ENCODE measurements around the gene MPIG6B. TPM values are rescaled to one million over a fixed set of nuclear protein-coding genes. Genes with fewer than 3 reads are reported as not detected.

MPIG6B gene
- total RNA-seq, 1 donor from 2014 or later = not detected

- Mint-ChIP-seq H3K9me3 (no peaks in the 10 kb centered on the region), H3K27ac (peak overlapping the region; percentile 75), H3K27me3 (ENCODE audit: insufficient read depth, low read depth) (no peaks in the 10 kb centered on the region), H3K36me3 (peaks cover 21% of the 10 kb centered on the region), H3K4me1 (peaks cover 61% of the 10 kb centered on the region), H3K4me3 (peak overlapping the region; percentile 94)
- H3K79me2 ChIP-seq (ENCODE audit: low read depth) = peaks cover 36% of the 10 kb centered on the region
- peaks cover 75% of the 10 kb centered on the region for H3F3A ChIP-seq (ENCODE audit: low read depth)
- peaks cover 21% of the 10 kb centered on the region for H4K20me1 ChIP-seq (ENCODE audit: low read depth)
- H3K27ac ChIP-seq = no peak overlapping the region
- H3K9ac ChIP-seq = no peak overlapping the region
- H2AFZ ChIP-seq (replicated peaks) = no peak overlapping the region
- TF ChIP-seq EZH2 (IDR thresholded peaks at IDR 0.05) (no peak), EZH2phosphoT487 (IDR thresholded peaks at IDR 0.05) (no peak), CTCF (IDR thresholded peaks at IDR 0.05) (no peak)
- no peaks in the 10 kb centered on the region for H3K27me3 ChIP-seq
- H3K4me2 ChIP-seq = peak overlapping the region; percentile 99
- no peak for DNase-seq (ENCODE audit: low spot score)
- H3K9me3 ChIP-seq (ENCODE audit: low read depth) = no peaks in the 10 kb centered on the region
- peaks cover 5% of the 10 kb centered on the region for H3K36me3 ChIP-seq
- peak overlapping the region; percentile 92 for H3K4me3 ChIP-seq
- peaks cover 33% of the 10 kb centered on the region for H3K4me1 ChIP-seq
Observed at GRCh38 chr6:31734247-31734820, 11.2 kb downstream of the MPIG6B start.

- Mint-ChIP-seq H3K27ac (peak overlapping the region; percentile 100), H3K4me3 (peak overlapping the region; percentile 94), H3K36me3 (peaks cover 21% of the 10 kb centered on the region), H3K9me3 (no peaks in the 10 kb centered on the region), H3K4me1 (peaks cover 66% of the 10 kb centered on the region), H3K27me3 (ENCODE audit: insufficient read depth, low read depth) (peaks cover 2% of the 10 kb centered on the region)
- Histone ChIP-seq H3K4me3 (peak overlapping the region; percentile 92), H3K36me3 (peaks cover 5% of the 10 kb centered on the region), H3K4me1 (peaks cover 34% of the 10 kb centered on the region), H3K27me3 (no peaks in the 10 kb centered on the region), H2AFZ (replicated peaks) (no peak overlapping the region), H3K9ac (peak overlapping the region; percentile 67), H3K27ac (peak overlapping the region; percentile 16), H3K4me2 (peak overlapping the region; percentile 99), H3F3A (ENCODE audit: low read depth) (peaks cover 71% of the 10 kb centered on the region), H3K79me2 (ENCODE audit: low read depth) (peaks cover 36% of the 10 kb centered on the region), H4K20me1 (ENCODE audit: low read depth) (peaks cover 21% of the 10 kb centered on the region), H3K9me3 (ENCODE audit: low read depth) (no peaks in the 10 kb centered on the region)
- no peak for TF ChIP-seq CTCF (IDR thresholded peaks at IDR 0.05)
- TF ChIP-seq EZH2 (IDR thresholded peaks at IDR 0.05) = no peak
- no peak for TF ChIP-seq EZH2phosphoT487 (IDR thresholded peaks at IDR 0.05)
- peak; percentile 53 for DNase-seq (ENCODE audit: low spot score)
Observed at GRCh38 chr6:31734821-31735406, 11.7 kb downstream of the MPIG6B start.

GRCh38 chr6:31736021-31736767 is 13.0 kb downstream of the MPIG6B start, which contains the start of gene CLIC1:
Gene CLIC1, minus strand, starts transcription at chr6:31736530. Its CDS starts 230 bp downstream, at chr6:31736300.
- peak within 1 kb of the TSS; percentile 67 for H3K9ac ChIP-seq
- peak within 1 kb of the TSS; percentile 94 for H3K4me3 Mint-ChIP-seq
- H3K4me1 ChIP-seq = peaks cover 43% of the 10 kb centered on the region
- peaks cover 47% of the 10 kb centered on the region for H3K79me2 ChIP-seq (ENCODE audit: low read depth)
- peaks cover 17% of the 10 kb centered on the region for H3K36me3 Mint-ChIP-seq
- H3K4me2 ChIP-seq = peak within 1 kb of the TSS; percentile 99
- TF ChIP-seq CTCF (IDR thresholded peaks at IDR 0.05) (no peak), EZH2 (IDR thresholded peaks at IDR 0.05) (no peak), EZH2phosphoT487 (IDR thresholded peaks at IDR 0.05) (no peak)
- H3K27ac Mint-ChIP-seq = peak within 1 kb of the TSS; percentile 100
- H3K27me3 Mint-ChIP-seq (ENCODE audit: insufficient read depth, low read depth) = peaks cover 2% of the 10 kb centered on the region
- DNase-seq (ENCODE audit: low spot score) = peak; percentile 88
- H4K20me1 ChIP-seq (ENCODE audit: low read depth) = peaks cover 15% of the 10 kb centered on the region
- peaks cover 5% of the 10 kb centered on the region for H3K36me3 ChIP-seq
- peak within 1 kb of the TSS; percentile 85 for H3K27ac ChIP-seq
- H3K9me3 ChIP-seq (ENCODE audit: low read depth) = no peaks in the 10 kb centered on the region
- peaks cover 71% of the 10 kb centered on the region for H3F3A ChIP-seq (ENCODE audit: low read depth)
- no peaks in the 10 kb centered on the region for H3K9me3 Mint-ChIP-seq
- H3K27me3 ChIP-seq = no peaks in the 10 kb centered on the region
- peaks cover 68% of the 10 kb centered on the region for H3K4me1 Mint-ChIP-seq
- peak within 1 kb of the TSS; percentile 1 for H2AFZ ChIP-seq (replicated peaks)
- peak within 1 kb of the TSS; percentile 92 for H3K4me3 ChIP-seq

Measured in neural progenitor cell (in vitro differentiated cells).